H1 (cell line): ENCODE results near the gene FRMD4B.

Experiments used
- CHD2 ChIP-seq: IDR thresholded peaks from 2 replicates; pipeline ENCODE4 v1.6.1; 2012; ENCODE audit warnings: low read length, improper control_type of control experiment
- CTCF ChIP-seq, 3 experiments: IDR thresholded peaks; 1 replicate in 2 of 3; 2 replicates in 1 of 3; pipeline versions ENCODE4 v1.5.1 to v1.6.1; 2011; ENCODE audit warnings: low read length in 3 of 3, mild to moderate bottlenecking in 3 of 3, inconsistent platforms in 2 of 3, low read depth in 1 of 3, moderate library complexity in 1 of 3; ENCODE audit not compliant: insufficient read depth in 1 of 3; ENCODE audit errors: control extremely low read depth in 1 of 3
- EGR1 ChIP-seq: IDR thresholded peaks from 2 replicates; pipeline ENCODE4 v1.6.1; 2011; ENCODE audit warnings: low read depth, low read length, borderline replicate concordance
- MAX ChIP-seq: IDR thresholded peaks from 2 replicates; pipeline ENCODE4 v1.6.1; 2012; ENCODE audit warnings: inconsistent platforms
- POLR2A ChIP-seq, 2 experiments: IDR thresholded peaks; 1 replicate in 1 of 2; 2 replicates in 1 of 2; pipeline ENCODE4 v1.6.1; 2011; ENCODE audit warnings: low read depth in 2 of 2, low read length in 2 of 2, mild to moderate bottlenecking in 2 of 2; ENCODE audit errors: control extremely low read depth in 1 of 2
- POLR2AphosphoS5 ChIP-seq: IDR thresholded peaks from 2 replicates; pipeline ENCODE4 v1.6.1; 2011; ENCODE audit warnings: low read depth, low read length
- POU5F1 ChIP-seq: IDR thresholded peaks from 2 replicates; pipeline ENCODE4 v1.6.1; 2011; ENCODE audit warnings: low read depth, mild to moderate bottlenecking, low read length, moderate library complexity
- RFX5 ChIP-seq: IDR thresholded peaks from 2 replicates; pipeline ENCODE4 v1.6.1; 2011; ENCODE audit warnings: low read depth, low read length, improper control_type of control experiment, borderline replicate concordance
- RXRA ChIP-seq: IDR thresholded peaks from 2 replicates; pipeline ENCODE4 v1.6.1; 2011; ENCODE audit warnings: low read depth, mild to moderate bottlenecking, low read length, moderate library complexity; ENCODE audit not compliant: insufficient read depth
- USF2 ChIP-seq: IDR thresholded peaks from 2 replicates; pipeline ENCODE4 v1.6.1; 2011; ENCODE audit warnings: low read length, improper control_type of control experiment

GRCh38 chr3:69426291-69426966, 40.5 kb upstream of the FRMD4B start:
- TF ChIP-seq RFX5 (no peak), CHD2 (no peak), POLR2A (IDR thresholded peaks at IDR 0.05; ENCODE audit: control extremely low read depth in 1 of 2, low read depth in 2 of 2, low read length in 2 of 2) (no peak), POLR2AphosphoS5 (no peak), POU5F1 (no peak), USF2 (no peak), CTCF (IDR thresholded peaks at IDR 0.05; ENCODE audit: control extremely low read depth in 1 of 3, insufficient read depth in 1 of 3, low read depth in 1 of 3, low read length in 3 of 3) (no peak), EGR1 (no peak), RXRA (no peak), MAX (no peak)
